GM23338 (cell line): ENCODE measurements around the gene RALGPS1. TPM values are rescaled to one million over a fixed set of nuclear protein-coding genes. Genes with fewer than 3 reads are reported as not detected.

Experiments used
- ATAC-seq: fragments of 200-7000 bp; cut with Tn5 transposase; 3 replicates; pipeline ENCODE4 v1.9.1; 2020
- DNase-seq: peaks from one replicate; pipeline ENCODE4 v3.0.0-alpha.2; 2015; ENCODE audit warnings: low spot score
- H2AFZ ChIP-seq: fragments of 200-600 bp; sonication (generic); 2 replicates; pipeline ENCODE4 v1.8.0; 2016; ENCODE audit warnings: antibody characterized with exemption, mild to moderate bottlenecking, moderate library complexity
- H3F3A ChIP-seq: fragments of 200-600 bp; sonication (generic); replicated peaks from 2 replicates; pipeline ENCODE4 v1.8.0; 2017; ENCODE audit warnings: antibody characterized with exemption, mixed run types, low read depth
- H3K27ac ChIP-seq: fragments of 200-600 bp; sonication (generic); 2 replicates; pipeline ENCODE4 v1.6.1; 2016; ENCODE audit warnings: low read depth
- H3K27me3 ChIP-seq: fragments of 200-600 bp; sonication (generic); 2 replicates; pipeline ENCODE4 v1.8.0; 2016; ENCODE audit warnings: mild to moderate bottlenecking, mixed run types, moderate library complexity; ENCODE audit not compliant: insufficient read depth
- H3K36me3 ChIP-seq: fragments of 200-600 bp; sonication (generic); 2 replicates; pipeline ENCODE4 v1.8.0; 2016; ENCODE audit warnings: mild to moderate bottlenecking; ENCODE audit not compliant: insufficient read depth
- H3K4me1 ChIP-seq: fragments of 200-600 bp; sonication (generic); 2 replicates; pipeline ENCODE4 v1.8.0; 2016; ENCODE audit warnings: mild to moderate bottlenecking, moderate library complexity; ENCODE audit not compliant: insufficient read depth
- H3K4me2 ChIP-seq: fragments of 200-600 bp; sonication (generic); 2 replicates; pipeline ENCODE4 v1.7.1; 2017; ENCODE audit warnings: mixed run types
- H3K4me3 ChIP-seq: fragments of 200-600 bp; sonication (generic); 2 replicates; pipeline ENCODE4 v1.6.1; 2016; ENCODE audit warnings: mixed run types
- H3K79me2 ChIP-seq: fragments of 200-600 bp; sonication (generic); replicated peaks from 2 replicates; pipeline ENCODE4 v1.8.0; 2017; ENCODE audit warnings: mild to moderate bottlenecking; ENCODE audit not compliant: insufficient read depth
- H3K9me2 ChIP-seq: fragments of 200-600 bp; sonication (generic); 2 replicates; pipeline ENCODE4 v1.8.0; 2017; ENCODE audit not compliant: insufficient read depth
- H4K20me1 ChIP-seq: fragments of 200-600 bp; sonication (generic); replicated peaks from 2 replicates; pipeline ENCODE4 v1.8.0; 2017; ENCODE audit warnings: mild to moderate bottlenecking; ENCODE audit not compliant: insufficient read depth
- H3K27ac Mint-ChIP-seq: 2 replicates; pipeline ENCODE4 v1.8.0; 2020; ENCODE audit warnings: inconsistent platforms, mild to moderate bottlenecking, moderate library complexity, mixed read lengths
- H3K27me3 Mint-ChIP-seq: 3 replicates; pipeline ENCODE4 v1.8.0; 2022; ENCODE audit warnings: low read depth, mild to moderate bottlenecking, moderate library complexity, mixed read lengths, inconsistent platforms; ENCODE audit not compliant: insufficient read depth, poor library complexity
- H3K36me3 Mint-ChIP-seq: 3 replicates; pipeline ENCODE4 v1.8.0; 2021; ENCODE audit warnings: low read depth, mild to moderate bottlenecking, inconsistent platforms, moderate library complexity, mixed read lengths
- H3K4me1 Mint-ChIP-seq: 3 replicates; pipeline ENCODE4 v1.8.0; 2020; ENCODE audit warnings: mild to moderate bottlenecking, inconsistent platforms, mixed read lengths
- H3K4me3 Mint-ChIP-seq: 3 replicates; pipeline ENCODE4 v1.8.0; 2021; ENCODE audit warnings: moderate library complexity, mild to moderate bottlenecking, inconsistent platforms, mixed read lengths
- H3K9me3 Mint-ChIP-seq: 3 replicates; pipeline ENCODE4 v1.8.0; 2020; ENCODE audit warnings: moderate library complexity, mild to moderate bottlenecking, inconsistent platforms, mixed read lengths
- CREB1 ChIP-seq: fragments of 250-450 bp; sonication (Bioruptor Pico); IDR thresholded peaks from 2 replicates; pipeline ENCODE4 v1.5.0; 2020; ENCODE audit warnings: low read depth, mild to moderate bottlenecking, moderate library complexity
- NANOG ChIP-seq: IDR thresholded peaks from 2 replicates; pipeline ENCODE4 v1.6.1; 2016; ENCODE audit warnings: antibody characterized with exemption, borderline replicate concordance
- REST ChIP-seq: IDR thresholded peaks from one replicate; pipeline ENCODE4 v1.6.1; 2018; ENCODE audit warnings: antibody characterized with exemption; ENCODE audit not compliant: unreplicated experiment
- ZNF114 ChIP-seq: fragments of 250-450 bp; sonication (Bioruptor Pico); IDR thresholded peaks from 2 replicates; pipeline ENCODE4 v1.5.0; 2020; ENCODE audit warnings: mild to moderate bottlenecking, moderate library complexity
- polyA plus RNA-seq: library from polyadenylated mRNA; unstranded; fragments of >200 nt; fragmentation: Nextera tagmentation; extraction: Ambion mirVana; gene quantifications from 2 replicates; pipeline ENCODE4 v1.2.1, GENCODE V29; 2016
- total RNA-seq: library from RNA; depleted of rRNA; stranded (reverse); fragments of >200 nt; shearing (Covaris generic); gene quantifications from 2 replicates; pipeline ENCODE4 v1.2.3, GENCODE V29; 2014
- TF ChIP-seq, protein P1 (sequence below): IDR thresholded peaks from 2 replicates; pipeline ENCODE4 v1.6.1; 2016; ENCODE audit warnings: antibody characterized with exemption
- TF ChIP-seq, protein P2 (sequence below), 2 experiments: fragments of 200-600 bp in 1 of 2; sonication (generic) in 1 of 2; conservative IDR thresholded peaks; 2 replicates each; pipeline versions ENCODE4 v1.5.1 to v1.6.1; 2016 to 2017; ENCODE audit warnings: antibody characterized with exemption in 2 of 2, low read depth in 2 of 2, mild to moderate bottlenecking in 2 of 2, moderate library complexity in 1 of 2

The RALGPS1 gene
- total and polyA plus RNA-seq, 2 experiments from 2014 or later = 18.2 to 57.1 TPM

DNA sequence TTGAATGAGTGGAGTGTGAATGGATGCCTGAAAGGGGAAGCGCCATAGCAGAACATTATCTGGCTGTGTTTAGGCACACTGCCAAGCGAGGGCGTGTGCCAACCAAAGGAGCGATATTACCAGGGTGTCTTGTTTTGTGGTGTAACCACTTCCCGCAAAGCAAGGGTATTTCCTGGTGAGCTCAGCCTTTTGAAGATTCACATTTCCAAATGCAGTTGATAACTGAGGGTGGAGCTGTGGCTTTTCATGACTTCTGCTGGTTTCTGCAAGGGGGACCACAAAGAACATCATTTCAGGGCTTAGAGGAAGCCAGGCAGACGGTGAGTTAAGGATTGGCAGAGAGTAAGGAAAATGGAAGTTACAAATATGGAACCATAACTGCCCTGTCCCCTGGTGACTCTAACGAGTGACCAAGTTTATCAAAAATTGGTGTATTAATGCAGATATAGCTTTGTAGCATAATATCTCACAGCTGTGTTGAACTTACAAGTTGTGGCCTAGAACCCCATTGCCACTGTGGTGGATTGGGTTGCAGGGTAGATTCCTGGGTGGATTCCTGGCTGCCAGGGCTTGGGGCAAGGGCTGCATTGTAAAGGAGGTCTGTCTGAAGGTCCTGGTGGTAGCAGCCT lies 71.4 kb downstream of the RALGPS1 start:
- ATAC-seq (no peak), DNase-seq (no peak)
- H3K79me2 ChIP-seq = no peaks in the 10 kb centered on the region
- Mint-ChIP-seq H3K27me3 (peaks cover 2% of the 10 kb centered on the region), H3K9me3 (no peaks in the 10 kb centered on the region), H3K4me3 (no peak overlapping the region), H3K36me3 (peaks cover 5% of the 10 kb centered on the region), H3K4me1 (no peaks in the 10 kb centered on the region), H3K27ac (no peak overlapping the region)
- H3K4me3 ChIP-seq = no peak overlapping the region
- H3F3A ChIP-seq = no peaks in the 10 kb centered on the region
- H3K27ac ChIP-seq = no peak overlapping the region
- H4K20me1 ChIP-seq = no peaks in the 10 kb centered on the region; the same call in 1 of the 2 replicates
- no peak overlapping the region for H3K4me2 ChIP-seq
- H3K4me1 ChIP-seq = no peaks in the 10 kb centered on the region
- H3K9me2 ChIP-seq = 0 out of 2 replicates have a peak, but pooled peaks cover under 1% of the 10 kb centered on the region
- H3K27me3 ChIP-seq = no peaks in the 10 kb centered on the region
- TF ChIP-seq, protein P1, sequence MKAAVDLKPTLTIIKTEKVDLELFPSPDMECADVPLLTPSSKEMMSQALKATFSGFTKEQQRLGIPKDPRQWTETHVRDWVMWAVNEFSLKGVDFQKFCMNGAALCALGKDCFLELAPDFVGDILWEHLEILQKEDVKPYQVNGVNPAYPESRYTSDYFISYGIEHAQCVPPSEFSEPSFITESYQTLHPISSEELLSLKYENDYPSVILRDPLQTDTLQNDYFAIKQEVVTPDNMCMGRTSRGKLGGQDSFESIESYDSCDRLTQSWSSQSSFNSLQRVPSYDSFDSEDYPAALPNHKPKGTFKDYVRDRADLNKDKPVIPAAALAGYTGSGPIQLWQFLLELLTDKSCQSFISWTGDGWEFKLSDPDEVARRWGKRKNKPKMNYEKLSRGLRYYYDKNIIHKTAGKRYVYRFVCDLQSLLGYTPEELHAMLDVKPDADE = no peak
- TF ChIP-seq, protein P2, sequence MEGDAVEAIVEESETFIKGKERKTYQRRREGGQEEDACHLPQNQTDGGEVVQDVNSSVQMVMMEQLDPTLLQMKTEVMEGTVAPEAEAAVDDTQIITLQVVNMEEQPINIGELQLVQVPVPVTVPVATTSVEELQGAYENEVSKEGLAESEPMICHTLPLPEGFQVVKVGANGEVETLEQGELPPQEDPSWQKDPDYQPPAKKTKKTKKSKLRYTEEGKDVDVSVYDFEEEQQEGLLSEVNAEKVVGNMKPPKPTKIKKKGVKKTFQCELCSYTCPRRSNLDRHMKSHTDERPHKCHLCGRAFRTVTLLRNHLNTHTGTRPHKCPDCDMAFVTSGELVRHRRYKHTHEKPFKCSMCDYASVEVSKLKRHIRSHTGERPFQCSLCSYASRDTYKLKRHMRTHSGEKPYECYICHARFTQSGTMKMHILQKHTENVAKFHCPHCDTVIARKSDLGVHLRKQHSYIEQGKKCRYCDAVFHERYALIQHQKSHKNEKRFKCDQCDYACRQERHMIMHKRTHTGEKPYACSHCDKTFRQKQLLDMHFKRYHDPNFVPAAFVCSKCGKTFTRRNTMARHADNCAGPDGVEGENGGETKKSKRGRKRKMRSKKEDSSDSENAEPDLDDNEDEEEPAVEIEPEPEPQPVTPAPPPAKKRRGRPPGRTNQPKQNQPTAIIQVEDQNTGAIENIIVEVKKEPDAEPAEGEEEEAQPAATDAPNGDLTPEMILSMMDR (conservative IDR thresholded peaks at IDR 0.05; ENCODE audit: low read depth in 2 of 2) = no peak
- TF ChIP-seq ZNF114 (CRISPR knock-in tag) = no peak
- no peak for TF ChIP-seq NANOG
- H3K36me3 ChIP-seq = no peaks in the 10 kb centered on the region
- no peak overlapping the region for H2AFZ ChIP-seq

- H3K79me2 ChIP-seq = no peaks in the 10 kb centered on the region
- no peaks in the 10 kb centered on the region for H3K27me3 ChIP-seq
- DNase-seq = no peak
- Mint-ChIP-seq H3K27ac (no peak overlapping the region), H3K4me1 (no peaks in the 10 kb centered on the region), H3K9me3 (peaks cover 2% of the 10 kb centered on the region; the same call in 2 of the 3 replicates), H3K27me3 (peaks cover 2% of the 10 kb centered on the region), H3K4me3 (no peak overlapping the region), H3K36me3 (peaks cover 5% of the 10 kb centered on the region)
- TF ChIP-seq CREB1 (no peak), REST (no peak)
- no peaks in the 10 kb centered on the region for H3K36me3 ChIP-seq
- H3K4me2 ChIP-seq = no peak overlapping the region
- H3K4me3 ChIP-seq = no peak overlapping the region
- H2AFZ ChIP-seq = no peak overlapping the region
- no peaks in the 10 kb centered on the region for H3K4me1 ChIP-seq
- no peaks in the 10 kb centered on the region for H3K9me2 ChIP-seq
- H4K20me1 ChIP-seq = no peaks in the 10 kb centered on the region; the same call in 1 of the 2 replicates
- ATAC-seq = no peak
- H3K27ac ChIP-seq = no peak overlapping the region
- H3F3A ChIP-seq = no peaks in the 10 kb centered on the region
Measured at GRCh38 chr9:126986506-126986951, 71.9 kb downstream of the RALGPS1 start.
